Breast epithelium (tissue), 4 donors: ENCODE data around the gene RECQL. TPM values are rescaled to one million over a fixed set of nuclear protein-coding genes. Genes with fewer than 3 reads are reported as not detected.
"Not testable (repeated sequence)": the region's sequence is repeated elsewhere in the genome, so short reads cannot be mapped to it uniquely, and the experiment has no call there.

Source experiments
- DNase-seq, 2 donors: peaks; one replicate each; pipeline ENCODE4 v3.0.0-alpha.2; 2019; ENCODE audit warnings: low spot score in 2 of 2
- H3K27ac ChIP-seq, 2 donors: fragments of 200-600 bp; sonication (generic) in 1 of 2; one replicate each; pipeline ENCODE4 v1.5.1; 2016 to 2019; ENCODE audit warnings: mild to moderate bottlenecking in 1 of 2
- H3K27me3 ChIP-seq, 2 donors: fragments of 200-600 bp; sonication (generic) in 1 of 2; one replicate each; pipeline versions ENCODE4 v1.5.1 to v1.6.0; 2017 to 2019; ENCODE audit warnings: control low read depth in 1 of 2, mild to moderate bottlenecking in 1 of 2
- H3K36me3 ChIP-seq: fragments of 200-600 bp; one replicate; pipeline ENCODE4 v1.5.1; 2019
- H3K4me1 ChIP-seq, 2 donors: fragments of 200-600 bp; sonication (generic); one replicate each; pipeline ENCODE4 v1.5.1; 2016 to 2019; ENCODE audit warnings: control low read depth in 1 of 2
- H3K4me3 ChIP-seq, 3 donors: fragments of 200-600 bp; sonication (generic); 1 replicate in 2 of 3; 2 replicates in 1 of 3; pipeline ENCODE4 v1.5.1; 2016 to 2019; ENCODE audit warnings: mild to moderate bottlenecking in 3 of 3, moderate library complexity in 2 of 3
- H3K9me3 ChIP-seq, 2 donors: fragments of 200-600 bp; sonication (generic) in 1 of 2; one replicate each; pipeline ENCODE4 v1.5.1; 2016 to 2019; ENCODE audit warnings: control low read depth in 1 of 2
- CTCF ChIP-seq, 3 donors: fragments of 450-650 bp; IDR thresholded peaks; one replicate each; pipeline ENCODE4 v1.5.1; 2016 to 2017; ENCODE audit warnings: antibody characterized with exemption in 3 of 3, mild to moderate bottlenecking in 3 of 3, moderate library complexity in 3 of 3
- POLR2A ChIP-seq: fragments of 450-650 bp; IDR thresholded peaks from one replicate; pipeline ENCODE4 v1.6.1; 2016; ENCODE audit warnings: antibody characterized with exemption, mild to moderate bottlenecking, moderate library complexity
- POLR2AphosphoS5 ChIP-seq, 3 donors: sonication (generic); formaldehyde crosslinking; IDR thresholded peaks; one replicate each; pipeline ENCODE4 v1.6.1; 2017; ENCODE audit warnings: antibody characterized with exemption in 3 of 3
- intact Hi-C: fragments of 100-400 bp; cut with DNase I; formaldehyde crosslinking; loops from one replicate; pipeline ENCODE4 v1.15.1; 2023; ENCODE audit warnings: low total_unique reads
- total RNA-seq, 3 donors: library from RNA; depleted of rRNA; stranded (reverse); fragments of >200 nt; gene quantifications; one replicate each; pipeline ENCODE4 v1.1.0, GENCODE V29; 2016

The RECQL gene
- total RNA-seq, 3 donors from 2014 or later: 33.8 to 46.2 (median 37.0) TPM

DNA sequence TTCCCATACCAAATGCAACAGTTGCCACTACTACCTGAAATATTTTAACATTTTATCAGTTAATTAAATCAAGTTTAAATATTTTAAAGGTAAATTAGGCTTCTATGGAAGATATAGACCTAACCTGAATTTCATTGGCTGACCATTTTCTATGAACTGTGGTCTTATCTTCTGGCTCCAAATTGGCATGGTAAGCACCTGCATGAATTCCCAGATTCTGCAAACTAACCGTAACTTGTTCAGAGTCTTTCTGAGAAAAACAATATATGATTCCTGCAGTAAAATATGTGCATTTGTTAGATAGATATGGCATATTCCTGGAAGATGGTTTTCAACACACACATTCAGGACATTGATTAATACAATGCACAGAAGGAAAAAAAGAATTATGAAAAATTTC lies 25.9 kb downstream of the RECQL start:
- Histone ChIP-seq H3K27me3 (no peaks in the 10 kb centered on the region), H3K36me3 (no peaks in the 10 kb centered on the region), H3K9me3 (no peaks in the 10 kb centered on the region), H3K27ac (no peak overlapping the region), H3K4me1 (no peaks in the 10 kb centered on the region), H3K4me3 (no peak overlapping the region)
- DNase-seq: no peak
- intact Hi-C loops: no loop called here
- TF ChIP-seq POLR2A (no peak), POLR2AphosphoS5 (IDR thresholded peaks at IDR 0.05) (no peak), CTCF (IDR thresholded peaks at IDR 0.05) (no peak)

- no peaks in the 10 kb centered on the region for H3K9me3 ChIP-seq
- no peaks in the 10 kb centered on the region for H3K4me1 ChIP-seq
- intact Hi-C loops: no loop called here
- H3K27me3 ChIP-seq: no peaks in the 10 kb centered on the region
- no peak for DNase-seq
- H3K4me3 ChIP-seq: no peak overlapping the region
- H3K27ac ChIP-seq: no peak overlapping the region
- H3K36me3 ChIP-seq: no peaks in the 10 kb centered on the region
- TF ChIP-seq CTCF (IDR thresholded peaks at IDR 0.05) (no peak), POLR2A (no peak), POLR2AphosphoS5 (IDR thresholded peaks at IDR 0.05) (no peak)
These were observed 29.1 kb downstream of the RECQL start for GRCh38 chr12:21472197-21472823.

DNA sequence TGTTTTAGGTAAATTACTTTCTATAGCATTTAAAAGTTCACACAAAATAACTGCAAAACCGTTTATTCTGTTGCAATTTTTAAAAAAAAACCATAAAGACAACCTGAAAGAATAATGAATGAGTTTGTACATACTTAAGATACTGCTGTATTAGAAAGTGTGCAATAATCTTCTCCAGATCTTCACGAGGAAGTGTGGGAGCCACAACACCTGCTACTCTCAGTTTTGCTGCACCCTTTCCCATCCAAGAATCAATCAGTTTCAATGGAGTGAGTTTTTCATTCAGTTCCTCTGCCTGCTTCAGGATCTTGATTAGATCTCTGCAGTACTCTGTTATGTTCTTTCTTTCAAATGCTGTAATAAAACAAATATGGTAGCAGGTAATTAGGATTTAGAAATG lies 30.1 kb downstream of the RECQL start:
- Histone ChIP-seq H3K27ac (no peak overlapping the region), H3K36me3 (no peaks in the 10 kb centered on the region), H3K4me1 (no peaks in the 10 kb centered on the region), H3K27me3 (no peaks in the 10 kb centered on the region), H3K4me3 (no peak overlapping the region), H3K9me3 (no peaks in the 10 kb centered on the region)
- no peak for DNase-seq
- TF ChIP-seq POLR2A: no peak
- TF ChIP-seq POLR2AphosphoS5 (IDR thresholded peaks at IDR 0.05): no peak
- TF ChIP-seq CTCF (IDR thresholded peaks at IDR 0.05): no peak
- intact Hi-C loops: no loop called here

- H3K4me3 ChIP-seq, H3K27ac ChIP-seq, intact Hi-C loops, H3K27me3 ChIP-seq, H3K9me3 ChIP-seq, H3K4me1 ChIP-seq, DNase-seq, H3K36me3 ChIP-seq: not testable (repeated sequence)
These were observed 34.1 kb downstream of the RECQL start for GRCh38 chr12:21467334-21467733.

GRCh38 chr12:21459474-21459873 lies 42.0 kb downstream of the RECQL start:
- intact Hi-C loops: no loop called here
- H3K27ac ChIP-seq: no peak overlapping the region
- H3K36me3 ChIP-seq: no peaks in the 10 kb centered on the region
- DNase-seq: no peak
- TF ChIP-seq CTCF (IDR thresholded peaks at IDR 0.05) (no peak), POLR2AphosphoS5 (IDR thresholded peaks at IDR 0.05) (no peak), POLR2A (no peak)
- no peaks in the 10 kb centered on the region for H3K27me3 ChIP-seq
- H3K4me3 ChIP-seq: no peak overlapping the region
- H3K4me1 ChIP-seq: no peaks in the 10 kb centered on the region
- H3K9me3 ChIP-seq: no peaks in the 10 kb centered on the region
